ENCODE measurements around the gene GRM5.
"Not testable (repeated sequence)": the region's sequence is repeated elsewhere in the genome, so short reads cannot be mapped to it uniquely, and the experiment has no call there.

GRM5 gene

DNA sequence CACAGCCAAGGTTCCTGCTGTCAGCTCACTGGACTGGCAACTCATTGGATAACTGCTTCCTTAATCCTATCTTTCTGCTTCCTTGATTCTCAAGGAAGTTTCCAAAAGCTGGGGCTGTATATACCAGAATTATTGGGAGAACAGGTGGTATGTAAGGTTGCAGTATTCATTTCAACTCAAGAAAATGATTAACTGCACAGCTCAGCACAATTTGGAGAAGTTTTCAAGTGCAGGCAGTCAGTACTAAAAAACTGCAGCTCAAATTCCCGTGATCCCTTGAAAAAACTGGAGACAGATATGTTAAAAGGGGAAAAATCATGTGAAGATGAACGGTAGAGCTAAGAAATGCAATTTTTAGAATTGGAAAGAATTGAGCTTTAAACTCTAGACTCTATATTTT is 44.4 kb downstream of the GRM5 start:
- no peaks in the 10 kb centered on the region for H3K36me3 Mint-ChIP-seq (ENCODE audit: low read depth)
- no peaks in the 10 kb centered on the region for H3K4me1 Mint-ChIP-seq (ENCODE audit: low read depth)
- H3K27ac Mint-ChIP-seq, result no peak overlapping the region
- no peak overlapping the region for H3K4me3 Mint-ChIP-seq
- no peaks in the 10 kb centered on the region for H3K9me3 Mint-ChIP-seq
- no peaks in the 10 kb centered on the region for H3K27me3 Mint-ChIP-seq (ENCODE audit: low read depth)

DNA sequence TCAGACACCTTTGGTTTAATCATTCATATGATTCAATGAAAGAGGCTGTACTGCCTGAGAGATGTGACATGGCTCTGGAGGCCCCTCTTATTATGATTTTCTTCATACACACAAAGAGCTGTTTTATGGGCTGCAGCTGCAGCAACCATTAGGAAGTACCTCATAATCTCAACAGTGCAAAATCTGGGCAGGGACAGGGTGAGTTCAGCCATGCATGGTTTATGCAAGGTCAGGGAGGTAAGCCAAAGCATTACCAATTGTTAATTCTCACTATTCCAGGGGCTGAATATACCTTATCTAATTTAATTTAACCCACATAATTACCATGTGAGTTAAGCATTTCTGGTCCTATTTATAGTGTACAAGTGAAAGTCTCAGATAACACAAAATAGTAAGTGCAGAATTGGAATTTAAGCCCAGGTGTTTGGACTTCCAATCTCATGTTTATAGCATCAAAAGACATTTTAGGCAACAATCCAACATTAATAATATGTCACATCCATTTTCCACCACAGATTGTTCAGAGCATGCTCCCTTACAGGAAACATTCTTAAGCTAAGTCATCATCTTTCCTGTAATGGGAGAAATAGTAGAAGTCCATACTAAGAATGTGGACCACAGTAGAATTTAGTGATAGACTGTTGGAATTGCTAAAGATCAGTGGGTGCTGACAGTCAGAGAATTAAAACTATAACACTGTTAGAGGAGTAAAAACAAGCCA is 45.8 kb downstream of the GRM5 start:
- not testable (repeated sequence) for H3K4me1 Mint-ChIP-seq (ENCODE audit: low read depth); H3K27me3 Mint-ChIP-seq (ENCODE audit: low read depth); H3K27ac Mint-ChIP-seq; H3K9me3 Mint-ChIP-seq; H3K4me3 Mint-ChIP-seq; H3K36me3 Mint-ChIP-seq (ENCODE audit: low read depth)

- no peaks in the 10 kb centered on the region for H3K27me3 Mint-ChIP-seq (ENCODE audit: low read depth)
- no peaks in the 10 kb centered on the region for H3K36me3 Mint-ChIP-seq (ENCODE audit: low read depth)
- H3K9me3 Mint-ChIP-seq, result no peaks in the 10 kb centered on the region
- H3K4me3 Mint-ChIP-seq, result no peak overlapping the region
- no peak overlapping the region for H3K27ac Mint-ChIP-seq
- no peaks in the 10 kb centered on the region for H3K4me1 Mint-ChIP-seq (ENCODE audit: low read depth)
Observed at GRCh38 chr11:89016214-89016613, 49.6 kb downstream of the GRM5 start.

DNA sequence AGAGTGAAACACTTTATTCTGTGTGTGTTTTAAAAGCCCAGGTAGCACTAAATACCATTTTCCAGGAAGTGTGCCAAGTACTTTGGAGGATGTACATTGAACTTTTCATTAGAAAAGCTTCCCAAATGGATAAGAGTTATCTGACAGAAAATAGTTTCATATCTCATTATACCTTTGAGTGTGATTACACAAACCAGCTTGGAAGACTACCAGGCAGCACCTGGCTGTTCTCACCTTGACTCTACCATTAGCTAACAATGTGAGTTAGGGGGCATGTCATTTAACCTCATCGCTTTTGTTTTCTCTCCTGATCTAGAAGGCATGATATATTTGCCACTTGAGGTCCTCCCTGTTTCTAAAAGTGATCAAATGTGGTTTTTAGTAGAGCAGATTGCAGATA is 50.2 kb downstream of the GRM5 start:
- no peaks in the 10 kb centered on the region for H3K36me3 Mint-ChIP-seq (ENCODE audit: low read depth)
- no peak overlapping the region for H3K4me3 Mint-ChIP-seq
- no peaks in the 10 kb centered on the region for H3K27me3 Mint-ChIP-seq (ENCODE audit: low read depth)
- no peaks in the 10 kb centered on the region for H3K4me1 Mint-ChIP-seq (ENCODE audit: low read depth)
- no peaks in the 10 kb centered on the region for H3K9me3 Mint-ChIP-seq
- H3K27ac Mint-ChIP-seq, result no peak overlapping the region

DNA sequence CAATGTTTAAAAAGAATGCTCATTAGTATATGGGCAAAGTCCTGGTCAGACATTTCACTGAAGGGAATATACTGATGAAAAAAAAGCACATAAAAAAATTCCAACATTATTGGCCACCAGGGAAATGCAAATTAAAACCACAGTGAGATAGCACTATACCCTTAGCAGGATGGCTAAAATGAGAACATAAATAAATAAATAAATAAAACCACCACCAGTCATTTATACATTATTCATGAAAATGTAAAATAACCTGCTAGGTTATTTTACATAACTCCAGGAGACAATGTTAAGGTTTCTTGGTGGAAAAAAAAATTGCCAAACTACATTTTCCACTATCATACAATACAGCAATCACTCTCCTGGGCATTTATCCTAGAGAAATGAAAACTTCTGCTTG is 64.9 kb downstream of the GRM5 start:
- H3K9me3 Mint-ChIP-seq; H3K27me3 Mint-ChIP-seq (ENCODE audit: low read depth); H3K4me1 Mint-ChIP-seq (ENCODE audit: low read depth); H3K4me3 Mint-ChIP-seq; H3K36me3 Mint-ChIP-seq (ENCODE audit: low read depth); H3K27ac Mint-ChIP-seq: not testable (repeated sequence)

GRCh38 chr11:88979641-88980040 is 86.1 kb downstream of the GRM5 start:
- Mint-ChIP-seq H3K27me3 (ENCODE audit: low read depth) (no peaks in the 10 kb centered on the region), H3K9me3 (no peaks in the 10 kb centered on the region), H3K36me3 (ENCODE audit: low read depth) (no peaks in the 10 kb centered on the region), H3K27ac (no peak overlapping the region), H3K4me3 (no peak overlapping the region), H3K4me1 (ENCODE audit: low read depth) (no peaks in the 10 kb centered on the region)

DNA sequence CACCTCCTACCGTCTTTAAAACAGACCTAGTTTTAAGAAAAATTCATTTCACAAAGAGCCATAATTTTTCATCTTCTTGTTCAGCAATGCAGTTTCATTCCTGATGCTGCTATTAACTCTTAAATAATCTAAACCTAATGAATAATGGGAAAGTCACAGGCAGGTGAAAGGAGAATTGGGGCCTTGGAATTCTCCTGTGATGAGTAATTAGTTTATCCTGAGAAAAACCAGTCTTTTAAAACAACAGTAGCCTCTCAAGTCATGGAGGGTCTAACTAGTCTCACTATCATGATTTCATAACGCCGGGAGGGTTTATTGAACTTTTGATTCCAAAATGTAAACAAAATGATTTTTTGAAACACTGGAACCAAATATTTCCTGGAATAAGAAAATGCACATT is 86.8 kb downstream of the GRM5 start:
- H3K27ac Mint-ChIP-seq; H3K4me1 Mint-ChIP-seq (ENCODE audit: low read depth); H3K4me3 Mint-ChIP-seq; H3K36me3 Mint-ChIP-seq (ENCODE audit: low read depth); H3K9me3 Mint-ChIP-seq; H3K27me3 Mint-ChIP-seq (ENCODE audit: low read depth): not testable (repeated sequence)

DNA sequence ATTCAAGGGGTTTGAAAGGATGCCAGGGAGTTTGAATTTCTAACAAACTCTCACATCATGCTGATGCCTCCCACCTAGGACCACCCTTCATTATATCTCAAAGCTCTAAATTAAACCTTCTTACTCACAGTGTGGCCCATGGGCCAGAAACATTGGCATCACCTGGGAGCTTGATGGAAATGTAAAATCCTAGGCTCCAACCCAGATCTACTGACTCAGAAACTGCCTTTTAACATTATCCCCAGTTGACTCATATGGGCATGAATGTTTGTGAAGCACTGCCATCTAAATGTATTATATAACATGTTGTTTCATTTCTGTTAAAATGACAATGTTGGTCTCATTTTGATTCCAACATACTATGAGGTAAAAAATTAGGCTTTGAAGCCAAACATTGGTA is 90.3 kb downstream of the GRM5 start:
- H3K9me3 Mint-ChIP-seq; H3K36me3 Mint-ChIP-seq (ENCODE audit: low read depth); H3K27me3 Mint-ChIP-seq (ENCODE audit: low read depth); H3K4me3 Mint-ChIP-seq; H3K27ac Mint-ChIP-seq; H3K4me1 Mint-ChIP-seq (ENCODE audit: low read depth): not testable (repeated sequence)

- H3K27ac Mint-ChIP-seq, result no peak overlapping the region
- no peaks in the 10 kb centered on the region for H3K9me3 Mint-ChIP-seq
- no peaks in the 10 kb centered on the region for H3K4me1 Mint-ChIP-seq (ENCODE audit: low read depth)
- no peaks in the 10 kb centered on the region for H3K27me3 Mint-ChIP-seq (ENCODE audit: low read depth)
- H3K36me3 Mint-ChIP-seq (ENCODE audit: low read depth), result no peaks in the 10 kb centered on the region
- no peak overlapping the region for H3K4me3 Mint-ChIP-seq
Observed at GRCh38 chr11:88972210-88972609, 93.6 kb downstream of the GRM5 start.

GRCh38 chr11:88961621-88962020 is 104.2 kb downstream of the GRM5 start:
- H3K27me3 Mint-ChIP-seq (ENCODE audit: low read depth); H3K9me3 Mint-ChIP-seq; H3K27ac Mint-ChIP-seq; H3K4me1 Mint-ChIP-seq (ENCODE audit: low read depth); H3K4me3 Mint-ChIP-seq; H3K36me3 Mint-ChIP-seq (ENCODE audit: low read depth): not testable (repeated sequence)

GRCh38 chr11:88959857-88960256 is 105.9 kb downstream of the GRM5 start:
- not testable (repeated sequence) for H3K27me3 Mint-ChIP-seq (ENCODE audit: low read depth); H3K4me3 Mint-ChIP-seq; H3K4me1 Mint-ChIP-seq (ENCODE audit: low read depth); H3K9me3 Mint-ChIP-seq; H3K36me3 Mint-ChIP-seq (ENCODE audit: low read depth); H3K27ac Mint-ChIP-seq

DNA sequence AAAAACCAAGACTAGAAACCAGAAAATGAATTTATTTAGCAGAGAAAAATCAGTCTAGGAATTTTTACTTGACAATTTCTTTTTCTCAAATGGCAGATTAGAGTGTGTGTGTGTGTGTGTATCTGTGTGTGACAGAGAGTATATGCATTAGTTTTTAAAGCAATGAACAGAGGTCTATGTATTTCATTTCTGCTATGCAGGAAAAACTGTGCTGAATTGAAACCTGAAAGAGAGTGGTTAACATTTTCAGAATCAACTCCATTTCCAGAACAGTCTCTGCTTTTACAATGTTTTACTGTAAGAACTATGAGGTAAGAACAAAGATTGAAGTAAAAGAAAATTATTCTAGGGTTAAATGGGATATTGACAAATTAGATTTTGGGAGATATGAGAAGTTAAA is 114.8 kb downstream of the GRM5 start:
- Mint-ChIP-seq H3K4me1 (ENCODE audit: low read depth) (no peaks in the 10 kb centered on the region), H3K27ac (no peak overlapping the region), H3K9me3 (no peaks in the 10 kb centered on the region), H3K27me3 (ENCODE audit: low read depth) (no peaks in the 10 kb centered on the region), H3K4me3 (no peak overlapping the region), H3K36me3 (ENCODE audit: low read depth) (no peaks in the 10 kb centered on the region)

DNA sequence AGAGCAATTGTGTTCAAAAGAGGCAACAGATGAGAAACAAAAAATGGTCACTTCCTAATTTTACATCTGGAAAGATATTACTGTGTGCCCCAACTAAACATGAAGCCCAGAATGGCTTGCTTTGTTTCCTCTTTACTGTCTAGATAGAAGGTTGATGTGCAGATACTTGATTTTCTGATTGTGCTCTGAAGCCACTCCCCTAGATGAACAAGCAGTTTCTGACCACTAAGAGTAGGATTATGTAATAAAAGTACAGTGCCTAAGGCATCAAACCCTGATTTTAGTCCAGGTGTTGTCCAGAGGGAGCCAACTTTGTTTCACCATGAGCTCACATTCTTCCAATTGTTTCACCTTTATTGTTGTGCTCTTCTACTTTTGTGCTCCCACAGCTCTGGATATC is 116.9 kb downstream of the GRM5 start:
- H3K4me3 Mint-ChIP-seq; H3K27me3 Mint-ChIP-seq (ENCODE audit: low read depth); H3K27ac Mint-ChIP-seq; H3K36me3 Mint-ChIP-seq (ENCODE audit: low read depth); H3K9me3 Mint-ChIP-seq; H3K4me1 Mint-ChIP-seq (ENCODE audit: low read depth): not testable (repeated sequence)

DNA sequence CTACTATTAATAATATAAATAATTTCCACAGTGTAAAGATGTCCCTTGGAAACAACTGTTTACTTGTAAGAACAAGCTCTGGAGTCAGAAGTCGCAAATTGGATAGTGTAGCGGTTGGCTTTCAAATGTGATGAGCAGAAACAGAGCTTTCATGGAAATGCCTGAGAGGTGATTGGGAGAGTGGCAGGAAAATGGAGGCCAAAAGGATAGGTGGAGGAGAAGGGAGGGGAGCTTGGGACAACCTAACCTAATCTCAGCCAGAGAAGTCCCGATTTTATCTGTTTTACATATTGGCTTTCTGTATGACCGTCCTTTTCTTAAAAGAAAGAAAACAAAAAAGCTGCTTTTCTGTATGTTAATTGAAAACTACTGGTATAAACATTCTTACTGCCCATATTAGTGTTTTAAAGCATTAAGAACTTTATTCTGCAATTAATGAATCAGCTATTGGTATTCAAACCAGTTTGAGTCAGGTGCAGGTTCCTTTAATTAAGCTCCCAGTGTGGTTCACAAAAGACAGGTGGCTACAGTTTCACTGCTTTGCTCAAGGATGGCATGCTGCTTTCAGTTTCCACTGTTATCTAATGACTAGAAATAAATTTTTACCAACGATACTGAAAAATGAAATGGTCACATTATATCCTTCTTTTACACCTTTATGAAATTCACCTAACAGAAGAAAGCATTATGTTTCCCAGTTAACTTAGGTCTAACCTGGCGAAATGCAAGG is 117.8 kb downstream of the GRM5 start:
- H3K36me3 Mint-ChIP-seq (ENCODE audit: low read depth); H3K4me3 Mint-ChIP-seq; H3K27ac Mint-ChIP-seq; H3K9me3 Mint-ChIP-seq; H3K4me1 Mint-ChIP-seq (ENCODE audit: low read depth); H3K27me3 Mint-ChIP-seq (ENCODE audit: low read depth): not testable (repeated sequence)

GRCh38 chr11:88929665-88930064 is 136.1 kb downstream of the GRM5 start:
- H3K27ac Mint-ChIP-seq; H3K9me3 Mint-ChIP-seq; H3K4me3 Mint-ChIP-seq; H3K36me3 Mint-ChIP-seq (ENCODE audit: low read depth); H3K27me3 Mint-ChIP-seq (ENCODE audit: low read depth); H3K4me1 Mint-ChIP-seq (ENCODE audit: low read depth): not testable (repeated sequence)

DNA sequence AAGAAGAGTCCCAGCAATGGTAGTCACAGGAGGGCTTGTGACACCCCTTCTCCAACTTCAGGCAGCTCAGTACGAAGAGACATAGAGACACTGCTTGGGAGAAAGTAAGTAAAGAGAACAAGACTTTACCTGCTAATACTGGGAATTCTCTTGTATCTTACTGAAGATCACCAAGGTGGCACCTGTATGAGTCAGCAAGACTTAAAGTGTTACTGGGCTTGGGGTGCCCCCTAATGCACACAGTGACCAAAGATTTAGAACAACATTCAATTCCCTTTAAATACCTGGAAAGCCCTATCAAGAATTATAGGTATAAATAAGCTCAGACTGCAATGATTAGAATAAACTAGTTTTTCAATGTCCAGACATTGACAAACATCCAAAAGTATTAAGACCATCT is 148.7 kb downstream of the GRM5 start:
- H3K9me3 Mint-ChIP-seq; H3K4me1 Mint-ChIP-seq (ENCODE audit: low read depth); H3K36me3 Mint-ChIP-seq (ENCODE audit: low read depth); H3K27me3 Mint-ChIP-seq (ENCODE audit: low read depth); H3K27ac Mint-ChIP-seq; H3K4me3 Mint-ChIP-seq: not testable (repeated sequence)

All from T-helper 1 cell treated with Interleukin-12 subunit alpha and Interleukin-12 subunit beta and Interleukin-4 antibody, amounts not matched to agents 30 μg/mL and 1 μg/mL, for 36 hours (primary cell).